ENCODE measurements around the gene REC114. TPM values are rescaled to one million over a fixed set of nuclear protein-coding genes. Genes with fewer than 3 reads are reported as not detected.

The REC114 gene
- total RNA-seq, 1 experiment from 2014 or later, result not detected

DNA sequence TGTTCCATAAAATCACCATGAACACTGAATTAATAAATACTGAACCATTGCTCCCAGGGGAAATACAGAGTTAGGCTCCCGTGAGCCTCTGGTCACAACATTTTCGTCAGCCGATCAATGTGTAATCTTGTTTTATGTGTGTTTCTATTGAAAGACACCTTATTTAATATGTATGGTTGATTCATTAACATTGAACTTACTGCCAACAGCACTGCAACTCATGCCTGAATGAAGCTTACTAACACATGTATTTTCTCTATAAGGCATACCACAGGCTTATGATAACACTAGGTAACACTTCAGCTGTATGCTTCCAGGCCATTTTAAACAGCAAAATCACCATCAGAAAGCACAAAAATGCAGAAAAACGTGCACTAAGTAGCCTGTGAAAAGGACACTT lies 9.1 kb upstream of the REC114 start:
- TF ChIP-seq, protein P1, sequence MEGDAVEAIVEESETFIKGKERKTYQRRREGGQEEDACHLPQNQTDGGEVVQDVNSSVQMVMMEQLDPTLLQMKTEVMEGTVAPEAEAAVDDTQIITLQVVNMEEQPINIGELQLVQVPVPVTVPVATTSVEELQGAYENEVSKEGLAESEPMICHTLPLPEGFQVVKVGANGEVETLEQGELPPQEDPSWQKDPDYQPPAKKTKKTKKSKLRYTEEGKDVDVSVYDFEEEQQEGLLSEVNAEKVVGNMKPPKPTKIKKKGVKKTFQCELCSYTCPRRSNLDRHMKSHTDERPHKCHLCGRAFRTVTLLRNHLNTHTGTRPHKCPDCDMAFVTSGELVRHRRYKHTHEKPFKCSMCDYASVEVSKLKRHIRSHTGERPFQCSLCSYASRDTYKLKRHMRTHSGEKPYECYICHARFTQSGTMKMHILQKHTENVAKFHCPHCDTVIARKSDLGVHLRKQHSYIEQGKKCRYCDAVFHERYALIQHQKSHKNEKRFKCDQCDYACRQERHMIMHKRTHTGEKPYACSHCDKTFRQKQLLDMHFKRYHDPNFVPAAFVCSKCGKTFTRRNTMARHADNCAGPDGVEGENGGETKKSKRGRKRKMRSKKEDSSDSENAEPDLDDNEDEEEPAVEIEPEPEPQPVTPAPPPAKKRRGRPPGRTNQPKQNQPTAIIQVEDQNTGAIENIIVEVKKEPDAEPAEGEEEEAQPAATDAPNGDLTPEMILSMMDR (IDR thresholded peaks at IDR 0.05; ENCODE audit: unreplicated experiment), result no peak

DNA sequence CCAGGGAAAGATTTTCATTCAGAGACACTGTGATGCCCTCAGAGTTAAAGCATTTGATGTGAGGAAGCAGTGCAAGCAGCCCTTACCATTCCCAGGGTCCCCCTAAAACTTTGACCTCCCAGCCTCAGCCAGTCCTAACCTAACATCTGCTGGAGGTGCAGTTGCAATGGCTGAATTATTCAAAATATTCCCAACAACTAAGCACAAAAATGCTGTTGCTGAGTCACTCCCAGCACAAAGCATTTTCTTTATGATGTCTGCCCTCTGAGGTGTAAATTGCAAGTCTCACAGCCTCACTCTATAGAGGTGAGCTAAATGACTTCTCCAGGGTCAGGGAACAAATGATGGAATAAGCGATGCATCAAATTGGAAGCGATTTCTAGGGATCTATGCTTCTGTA lies 6.4 kb upstream of the REC114 start:
- ChIA-PET POLR2A (no interaction called here), CTCF (no interaction called here)
- BruUV-seq (replicated peaks), result no TSS peak
- no peaks in the 10 kb centered on the region for H3K36me3 Mint-ChIP-seq (ENCODE audit: insufficient read depth, unreplicated experiment)
- H3K4me3 Mint-ChIP-seq (ENCODE audit: unreplicated experiment), result no peak overlapping the region
- intact Hi-C loops (cut with micrococcal nuclease), result loop anchor here (1.0 kb wide), 1 partner anchor 50 kb away; no protein-coding TSS in a partner anchor
- no peak for DNase-seq (ENCODE audit: unreplicated experiment)
- TF ChIP-seq, protein P1 (IDR thresholded peaks at IDR 0.05; ENCODE audit: unreplicated experiment), result no peak
- H3K4me1 Mint-ChIP-seq (ENCODE audit: insufficient read depth, unreplicated experiment), result no peaks in the 10 kb centered on the region
- H3K9me3 Mint-ChIP-seq (ENCODE audit: unreplicated experiment), result no peaks in the 10 kb centered on the region
- H3K27me3 Mint-ChIP-seq (ENCODE audit: insufficient read depth, unreplicated experiment), result peaks cover 81% of the 10 kb centered on the region
- no peak overlapping the region for H3K27ac Mint-ChIP-seq (ENCODE audit: low read depth, unreplicated experiment)

More for the DNA sequence above, 9.1 kb upstream of the REC114 start:
- ChIA-PET CTCF (no interaction called here), POLR2A (no interaction called here)
- H3K4me3 Mint-ChIP-seq (ENCODE audit: unreplicated experiment), result no peak overlapping the region
- intact Hi-C loops (cut with micrococcal nuclease), result no loop called here
- peaks cover 89% of the 10 kb centered on the region for H3K27me3 Mint-ChIP-seq (ENCODE audit: insufficient read depth, unreplicated experiment)
- H3K27ac Mint-ChIP-seq (ENCODE audit: low read depth, unreplicated experiment), result no peak overlapping the region
- no peak for DNase-seq (ENCODE audit: unreplicated experiment)
- H3K9me3 Mint-ChIP-seq (ENCODE audit: unreplicated experiment), result no peaks in the 10 kb centered on the region
- no TSS peak for BruUV-seq (replicated peaks)
- H3K36me3 Mint-ChIP-seq (ENCODE audit: insufficient read depth, unreplicated experiment), result no peaks in the 10 kb centered on the region
- H3K4me1 Mint-ChIP-seq (ENCODE audit: insufficient read depth, unreplicated experiment), result no peaks in the 10 kb centered on the region

DNA sequence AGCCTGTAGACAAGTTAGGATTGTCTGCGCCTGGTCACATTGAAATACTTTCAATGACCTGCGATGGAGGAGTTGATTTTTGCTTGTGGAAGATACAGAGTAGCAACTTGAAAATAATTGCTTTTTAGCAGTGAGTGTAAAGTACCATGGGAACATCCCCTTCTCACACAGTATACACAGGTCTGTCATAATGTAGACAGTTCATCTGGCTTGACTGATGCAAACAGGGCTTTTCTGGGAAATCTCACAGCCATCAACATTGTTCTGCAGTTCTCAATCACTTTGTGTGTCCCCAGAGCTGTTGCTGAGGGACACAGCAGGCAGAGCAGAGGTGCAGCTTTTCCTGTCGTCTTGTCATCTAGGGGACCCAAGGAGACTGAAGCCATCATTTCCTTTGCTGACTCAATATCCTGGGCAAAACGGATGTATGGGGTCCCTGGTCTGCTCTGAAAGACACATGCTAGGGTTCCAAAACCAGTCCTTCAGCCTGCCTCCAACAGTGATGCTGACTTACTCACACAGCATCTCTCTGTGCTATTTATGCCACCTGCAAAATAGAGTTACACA lies 5.3 kb upstream of the REC114 start:
- POLR2A ChIA-PET, result no interaction called here
- DNase-seq (ENCODE audit: unreplicated experiment), result no peak
- intact Hi-C loops (cut with micrococcal nuclease), result loop anchor here (1.0 kb wide), 1 partner anchor 49 kb away; no protein-coding TSS in a partner anchor
- H3K4me3 Mint-ChIP-seq (ENCODE audit: unreplicated experiment), result no peak overlapping the region
- H3K4me1 Mint-ChIP-seq (ENCODE audit: insufficient read depth, unreplicated experiment), result no peaks in the 10 kb centered on the region
- peaks cover 75% of the 10 kb centered on the region for H3K27me3 Mint-ChIP-seq (ENCODE audit: insufficient read depth, unreplicated experiment)
- TF ChIP-seq, protein P1 (IDR thresholded peaks at IDR 0.05; ENCODE audit: unreplicated experiment), result no peak
- BruUV-seq (replicated peaks), result no TSS peak
- no peaks in the 10 kb centered on the region for H3K36me3 Mint-ChIP-seq (ENCODE audit: insufficient read depth, unreplicated experiment)
- no peaks in the 10 kb centered on the region for H3K9me3 Mint-ChIP-seq (ENCODE audit: unreplicated experiment)
- H3K27ac Mint-ChIP-seq (ENCODE audit: low read depth, unreplicated experiment), result no peak overlapping the region
- CTCF ChIA-PET, result no interaction called here

DNA sequence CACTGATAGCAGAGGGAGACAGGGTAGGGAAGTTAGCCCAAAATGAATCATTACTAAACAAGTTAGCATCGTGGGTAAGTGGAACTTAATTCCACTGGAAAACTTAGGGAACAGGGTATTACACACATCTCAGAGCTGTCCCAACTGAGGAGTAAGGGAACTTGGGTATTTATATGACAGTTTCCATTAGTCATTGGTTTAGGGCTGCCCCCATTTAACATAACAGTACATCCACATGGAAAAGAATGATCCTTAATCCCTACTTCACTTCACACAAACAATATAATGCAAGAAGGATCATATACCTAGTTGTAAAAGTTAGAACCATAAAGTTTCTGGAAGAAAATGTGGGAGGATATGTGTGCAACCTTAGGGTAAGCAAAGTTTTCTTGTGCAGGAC lies 4.3 kb upstream of the REC114 start:
- CTCF ChIA-PET, result no interaction called here
- intact Hi-C loops (cut with micrococcal nuclease), result no loop called here
- no peak for DNase-seq (ENCODE audit: unreplicated experiment)
- Mint-ChIP-seq H3K27me3 (ENCODE audit: insufficient read depth, unreplicated experiment) (peaks cover 66% of the 10 kb centered on the region), H3K4me1 (ENCODE audit: insufficient read depth, unreplicated experiment) (no peaks in the 10 kb centered on the region), H3K9me3 (ENCODE audit: unreplicated experiment) (no peaks in the 10 kb centered on the region), H3K4me3 (ENCODE audit: unreplicated experiment) (no peak overlapping the region), H3K36me3 (ENCODE audit: insufficient read depth, unreplicated experiment) (no peaks in the 10 kb centered on the region), H3K27ac (ENCODE audit: low read depth, unreplicated experiment) (no peak overlapping the region)
- no TSS peak for BruUV-seq (replicated peaks)
- POLR2A ChIA-PET, result no interaction called here
- TF ChIP-seq, protein P1 (IDR thresholded peaks at IDR 0.05; ENCODE audit: unreplicated experiment), result no peak
